ENCODE data around the gene DHRS3.
A peak's percentile ranks its signal among the peaks of the same experiment; 100 is the strongest.

DHRS3 gene

GRCh38 chr1:12616709-12617373 lies 1.2 kb downstream of the DHRS3 start:
- no peak for DNase-seq (ENCODE audit: low read depth)

DNA sequence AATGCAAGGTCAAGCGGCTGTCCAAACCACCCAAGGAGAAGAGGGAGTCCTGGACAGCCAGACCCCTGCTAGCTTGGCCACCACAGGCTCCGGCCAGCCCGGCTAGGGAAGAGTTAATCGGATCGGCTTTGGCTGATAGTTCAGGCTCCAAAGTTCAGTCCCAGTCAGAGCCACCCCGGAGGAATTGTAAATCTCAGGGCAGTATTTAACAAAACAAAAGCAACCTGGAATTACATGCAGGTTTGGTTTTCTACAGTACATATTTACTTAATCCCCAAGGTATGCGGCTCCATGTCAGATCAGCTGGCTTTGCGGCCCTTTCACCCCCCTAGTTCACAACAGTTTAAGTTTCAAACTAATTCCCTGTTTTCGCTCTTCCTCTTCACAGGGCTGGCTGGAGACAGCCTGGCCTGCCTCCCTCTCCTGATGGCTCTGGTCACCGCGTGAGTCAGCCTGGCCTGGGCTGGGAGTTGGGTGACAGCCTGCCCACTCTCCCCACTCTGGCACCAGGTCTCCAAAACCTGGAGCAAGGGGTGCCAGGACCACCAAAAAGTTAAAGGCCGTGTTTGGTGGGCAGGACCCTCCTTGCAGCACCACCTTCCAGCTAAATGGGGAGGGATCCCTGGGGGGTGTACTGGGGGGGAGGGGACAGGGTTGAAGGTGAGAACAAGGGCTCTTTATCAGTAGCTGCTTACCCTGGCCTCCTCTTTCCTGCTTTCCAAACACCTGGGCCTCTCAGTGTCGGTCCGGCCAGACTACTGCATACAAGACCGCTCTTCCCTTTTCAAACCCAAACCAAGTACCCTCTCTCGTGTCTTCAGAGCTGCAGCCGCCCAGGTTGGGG lies 1.9 kb downstream of the DHRS3 start:
- DNase-seq (ENCODE audit: low read depth), result no peak

GRCh38 chr1:12615159-12615864 lies 2.7 kb downstream of the DHRS3 start:
- no peak for DNase-seq (ENCODE audit: low read depth)

DNA sequence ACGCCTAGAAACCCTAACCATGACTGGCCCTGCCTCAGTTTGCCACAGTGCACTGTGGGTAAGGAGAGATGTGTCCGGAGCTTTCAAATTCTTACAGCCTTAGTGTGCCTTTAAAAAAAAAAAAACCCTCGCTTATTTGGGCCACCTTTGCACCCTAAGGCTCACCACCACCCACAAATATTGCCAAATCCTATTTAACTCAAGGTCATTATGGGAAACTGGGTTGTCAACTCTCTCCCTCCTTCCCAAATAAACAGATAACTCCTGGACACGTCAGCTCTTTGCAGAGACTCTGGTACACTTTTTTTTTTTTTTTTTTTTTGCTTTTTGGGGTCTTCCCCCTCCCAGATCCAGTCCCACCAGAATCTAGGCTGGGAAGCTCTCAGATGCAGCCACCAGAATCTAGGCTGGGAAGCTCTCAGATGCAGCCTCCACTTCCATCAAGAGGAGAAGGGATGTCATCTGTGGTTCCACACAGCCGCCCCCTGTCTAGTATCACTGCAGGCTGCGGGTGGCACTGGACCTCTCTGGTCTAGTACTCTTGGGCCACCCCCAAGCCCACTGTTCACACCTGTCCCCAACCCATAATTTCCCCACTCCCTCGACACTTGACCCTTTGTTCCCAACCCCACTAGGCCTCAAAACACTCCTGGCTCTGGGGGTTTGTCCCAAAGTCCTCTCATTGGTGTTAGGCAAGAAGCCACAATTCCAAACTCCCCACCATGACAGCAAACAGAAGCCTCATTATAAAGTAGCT lies 3.4 kb downstream of the DHRS3 start:
- no peak for DNase-seq (ENCODE audit: low read depth)

GRCh38 chr1:12613180-12613579 lies 4.8 kb downstream of the DHRS3 start:
- no peak for DNase-seq (ENCODE audit: low read depth)

DNA sequence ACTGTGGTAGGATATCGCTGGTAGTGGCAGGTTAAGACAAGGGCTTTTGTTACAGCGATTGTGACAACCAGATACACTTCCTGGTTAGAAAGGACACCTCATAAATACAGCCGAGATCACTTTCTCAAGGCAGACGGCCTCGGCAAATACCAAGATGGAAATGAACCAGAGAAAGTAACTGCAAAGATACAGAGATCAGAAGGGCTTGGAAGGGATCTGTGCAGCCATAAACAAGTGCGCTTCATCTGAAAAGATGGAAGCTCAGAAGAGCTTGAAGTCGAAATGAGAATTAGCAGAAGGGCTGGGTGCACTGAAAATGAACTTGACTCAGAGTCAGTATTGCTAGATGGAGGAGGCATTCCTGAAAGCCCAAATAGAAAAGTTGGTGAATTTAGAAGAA lies 7.1 kb downstream of the DHRS3 start:
- no peak for DNase-seq (ENCODE audit: low read depth)

GRCh38 chr1:12610305-12610935 lies 7.6 kb downstream of the DHRS3 start:
- DNase-seq (ENCODE audit: low read depth), result no peak

- no peak for DNase-seq (ENCODE audit: low read depth)
These were observed 8.5 kb downstream of the DHRS3 start for GRCh38 chr1:12609469-12610003.

DNA sequence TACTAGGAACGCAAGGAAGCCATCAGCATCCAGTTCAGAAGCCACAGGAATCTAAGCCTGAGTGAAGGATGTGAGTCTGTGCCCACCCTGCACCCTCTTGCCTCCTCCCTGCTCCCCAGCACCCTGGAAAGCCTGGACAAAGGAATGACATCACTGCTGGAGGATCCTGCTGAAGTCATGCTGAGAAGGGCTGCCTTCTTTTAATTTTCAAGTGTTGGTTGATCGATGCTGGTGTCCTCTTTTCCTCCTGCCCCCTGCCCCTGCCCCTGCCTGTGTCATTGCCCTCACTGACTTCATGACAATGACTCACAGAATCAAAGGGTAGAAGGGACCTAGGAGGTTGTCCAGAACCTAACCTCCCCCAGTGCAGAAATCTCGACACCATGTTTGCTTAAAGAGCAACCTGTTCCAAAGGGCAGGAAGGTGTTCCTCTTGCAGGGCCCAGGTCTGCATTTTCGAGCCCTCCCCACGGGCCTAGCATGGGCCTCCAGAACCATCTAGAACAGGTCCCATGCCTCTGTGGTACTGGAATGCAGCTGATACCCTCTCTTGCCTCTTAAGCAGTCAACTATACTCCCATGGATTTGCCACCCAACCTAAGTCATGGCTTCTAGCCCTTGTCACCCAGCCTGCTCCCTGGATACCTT lies 9.6 kb downstream of the DHRS3 start:
- DNase-seq (ENCODE audit: low read depth), result no peak

- no peak for DNase-seq (ENCODE audit: low read depth)
These were observed 10.7 kb downstream of the DHRS3 start for GRCh38 chr1:12607263-12607662.

DNA sequence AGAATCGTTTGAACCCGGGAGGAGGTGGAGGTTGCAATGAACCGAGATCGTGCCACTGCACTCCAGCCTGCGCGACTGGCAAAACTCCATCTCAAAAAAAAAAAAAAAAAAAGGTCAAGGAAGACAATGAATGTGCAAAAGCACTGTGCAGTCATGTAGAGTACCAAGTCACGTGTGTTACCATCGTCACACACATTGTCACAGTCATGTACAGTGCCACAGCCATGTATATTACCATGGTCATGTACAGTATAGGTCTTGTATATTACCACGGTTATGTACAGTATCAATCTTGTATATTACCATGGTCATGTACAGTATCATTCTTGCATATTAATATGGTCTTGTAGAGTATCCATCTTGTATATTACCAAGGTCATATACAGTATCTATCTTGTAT lies 13.0 kb downstream of the DHRS3 start:
- no peak for DNase-seq (ENCODE audit: low read depth)

DNA sequence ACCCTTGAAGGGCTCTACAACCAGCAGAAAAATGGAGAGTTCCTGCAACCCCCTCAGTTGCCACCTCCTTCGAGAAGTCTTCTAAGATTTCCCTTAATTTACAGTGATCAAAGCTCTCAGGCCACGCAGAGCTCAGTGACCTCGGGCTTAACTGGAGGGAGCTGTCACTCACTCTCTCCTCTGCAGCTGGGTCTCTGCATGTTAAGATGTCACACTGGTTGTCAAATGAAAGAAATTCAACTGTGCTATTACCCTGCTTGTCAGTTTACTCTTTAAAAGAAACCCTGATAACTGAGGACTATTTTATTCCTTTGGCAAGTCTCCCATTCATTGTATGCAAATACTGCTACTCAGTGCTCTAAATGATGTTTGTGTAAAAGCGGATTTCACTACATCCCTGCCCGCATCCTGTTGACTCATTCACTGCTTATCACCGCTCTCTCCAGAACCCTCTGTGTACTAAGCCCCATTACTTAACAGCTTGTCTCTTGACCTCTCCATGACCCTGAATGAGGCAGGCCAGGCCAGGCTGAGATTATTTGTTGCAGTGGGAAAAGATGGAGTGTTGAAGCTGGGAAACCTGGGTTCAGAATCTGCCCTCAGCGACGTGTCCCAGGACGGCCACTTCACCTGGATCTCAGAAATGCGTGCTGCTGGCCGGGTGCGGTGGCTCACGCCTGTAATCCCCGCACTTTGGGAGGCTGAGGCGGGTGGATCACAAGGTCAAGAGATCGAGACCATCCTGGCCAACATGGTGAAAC lies 13.7 kb downstream of the DHRS3 start:
- DNase-seq (ENCODE audit: low read depth), result peak; percentile 99

DNA sequence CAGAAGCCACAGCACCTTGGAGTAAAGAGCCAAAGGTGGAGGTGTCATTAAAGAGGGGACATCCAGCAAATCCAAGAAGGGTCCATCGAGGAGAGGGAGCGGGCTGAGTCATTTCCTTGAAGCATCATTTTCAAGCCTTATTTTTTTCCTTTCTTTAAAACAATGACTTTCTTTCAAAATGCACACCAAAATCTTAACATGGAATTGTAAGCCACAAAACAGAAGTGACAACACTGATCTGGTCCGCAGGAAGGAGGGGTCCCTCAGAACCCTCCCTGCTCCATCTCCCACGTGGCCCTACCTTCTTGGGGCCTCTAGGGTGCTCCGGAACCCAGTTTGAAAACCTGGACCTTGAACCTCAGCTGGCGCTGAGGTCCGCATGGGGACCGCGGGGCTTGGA lies 14.8 kb downstream of the DHRS3 start:
- no peak for DNase-seq (ENCODE audit: low read depth)

GRCh38 chr1:12602659-12603024 lies 15.4 kb downstream of the DHRS3 start:
- no peak for DNase-seq (ENCODE audit: low read depth)

GRCh38 chr1:12601700-12602658 lies 16.0 kb downstream of the DHRS3 start:
- no peak for DNase-seq (ENCODE audit: low read depth)

DNA sequence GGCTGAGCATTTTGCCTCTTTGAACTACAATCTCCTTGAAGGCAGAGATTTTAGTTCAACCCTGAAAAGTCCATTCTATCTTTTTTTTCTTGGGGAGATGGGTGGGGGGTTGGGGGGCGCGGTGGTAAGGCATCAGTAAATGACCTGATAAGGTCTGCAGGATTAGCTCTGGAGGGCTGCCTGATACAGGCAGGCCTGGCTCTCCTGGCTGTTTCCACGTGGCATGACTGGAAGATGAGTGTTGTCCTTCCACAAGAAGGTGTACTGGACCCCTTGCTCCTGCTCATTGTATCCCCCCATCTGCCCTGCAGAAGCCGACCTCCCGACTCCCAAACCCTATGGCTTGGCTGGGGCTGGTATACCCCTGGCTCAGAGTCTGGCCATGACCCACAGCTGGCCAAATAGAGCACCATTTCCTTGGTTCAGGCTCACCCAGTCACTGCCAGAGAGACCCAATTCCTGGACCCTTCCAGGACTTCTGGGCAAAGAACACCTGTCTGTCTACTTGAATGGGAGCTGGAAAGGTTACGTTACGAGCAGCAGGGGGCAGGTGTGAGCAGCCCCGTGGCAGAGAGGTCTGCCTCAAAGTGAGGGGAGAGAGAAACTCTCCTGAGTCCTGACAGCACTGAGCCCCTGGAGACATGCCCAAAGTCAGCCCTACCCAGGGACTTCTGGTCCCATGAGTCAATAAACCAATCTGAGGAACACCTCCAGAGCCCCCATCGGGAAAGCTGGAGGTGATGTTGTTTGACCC lies 17.0 kb downstream of the DHRS3 start:
- no peak for DNase-seq (ENCODE audit: low read depth)

GRCh38 chr1:12600335-12600734 lies 17.7 kb downstream of the DHRS3 start:
- DNase-seq (ENCODE audit: low read depth), result no peak

DNA sequence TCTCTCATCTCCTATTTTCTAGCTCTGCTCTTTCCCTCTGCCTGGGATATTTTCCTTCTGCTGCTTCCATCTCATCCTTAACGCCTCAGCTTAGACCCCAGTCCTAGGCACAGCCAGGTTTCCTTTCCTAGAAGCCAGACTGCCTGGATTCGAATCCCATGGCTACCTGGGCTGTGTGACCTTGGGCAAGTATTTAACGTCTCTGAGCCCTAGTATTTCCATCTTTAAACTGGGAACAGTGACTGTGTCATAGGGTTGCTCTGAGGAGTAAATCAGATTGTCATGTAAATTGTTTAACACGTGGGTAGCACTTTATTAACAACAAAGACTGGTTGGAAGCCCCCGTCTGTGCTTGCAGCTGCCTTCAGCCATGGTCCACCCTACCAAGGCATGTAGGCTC lies 18.4 kb downstream of the DHRS3 start:
- no peak for DNase-seq (ENCODE audit: low read depth)

Measured in non-pigmented ciliary epithelial cell (primary cell).